ENCODE results near the gene PIGW. TPM values are rescaled to one million over a fixed set of nuclear protein-coding genes. Genes with fewer than 3 reads are reported as not detected.

PIGW gene
- total RNA-seq, 1 experiment from 2014 or later: 8.0 TPM

GRCh38 chr17:36525113-36525512, 9.7 kb upstream of the PIGW start:
- no peaks in the 10 kb centered on the region for H3K79me2 ChIP-seq (ENCODE audit: low read depth)
- intact Hi-C loops (cut with micrococcal nuclease; ENCODE audit: unreplicated experiment): no loop called here
- H3K4me3 ChIP-seq: no peak overlapping the region
- H3K36me3 ChIP-seq (ENCODE audit: low read depth): peaks cover 20% of the 10 kb centered on the region
- H2AFZ ChIP-seq: no peak overlapping the region
- H3K4me1 ChIP-seq (replicated peaks; ENCODE audit: insufficient read depth): no peaks in the 10 kb centered on the region
- peaks cover 15% of the 10 kb centered on the region; the same call in 1 of the 2 replicates for H3F3A ChIP-seq (ENCODE audit: insufficient read depth, low read depth)
- no peaks in the 10 kb centered on the region for H3K9me3 ChIP-seq (ENCODE audit: insufficient read depth, low read depth)
- DNase-seq: no peak
- BruUV-seq (replicated peaks): no TSS peak
- H3K27me3 ChIP-seq (ENCODE audit: insufficient read depth, low read depth): no peaks in the 10 kb centered on the region
- no peaks in the 10 kb centered on the region for H4K20me1 ChIP-seq (ENCODE audit: insufficient read depth)
- H3K27ac ChIP-seq: no peak overlapping the region
- H3K4me2 ChIP-seq: no peak overlapping the region
- TF ChIP-seq EZH2 (IDR thresholded peaks at IDR 0.05; ENCODE audit: low read depth) (no peak), CTCF (conservative IDR thresholded peaks at IDR 0.05) (no peak)
- H3K9me2 ChIP-seq (ENCODE audit: insufficient read depth): no peaks in the 10 kb centered on the region
- ChIA-PET CTCF (no interaction called here), POLR2A (ENCODE audit: unreplicated experiment) (no interaction called here)

- no peaks in the 10 kb centered on the region for H4K20me1 ChIP-seq (ENCODE audit: insufficient read depth)
- no peaks in the 10 kb centered on the region for H3K4me1 ChIP-seq (replicated peaks; ENCODE audit: insufficient read depth)
- CTCF ChIA-PET: no interaction called here
- H3K4me2 ChIP-seq: no peak overlapping the region
- H3K27ac ChIP-seq: no peak overlapping the region
- no peak for DNase-seq
- no peaks in the 10 kb centered on the region for H3K27me3 ChIP-seq (ENCODE audit: insufficient read depth, low read depth)
- H3K4me3 ChIP-seq: no peak overlapping the region
- H2AFZ ChIP-seq: no peak overlapping the region
- POLR2A ChIA-PET (ENCODE audit: unreplicated experiment): no interaction called here
- no peaks in the 10 kb centered on the region for H3K9me3 ChIP-seq (ENCODE audit: insufficient read depth, low read depth)
- TF ChIP-seq CTCF (conservative IDR thresholded peaks at IDR 0.05) (no peak), EZH2 (IDR thresholded peaks at IDR 0.05; ENCODE audit: low read depth) (no peak)
- BruUV-seq (replicated peaks): no TSS peak
- no peaks in the 10 kb centered on the region for H3K79me2 ChIP-seq (ENCODE audit: low read depth)
- peaks cover 15% of the 10 kb centered on the region; the same call in 1 of the 2 replicates for H3F3A ChIP-seq (ENCODE audit: insufficient read depth, low read depth)
- intact Hi-C loops (cut with micrococcal nuclease; ENCODE audit: unreplicated experiment): no loop called here
- no peaks in the 10 kb centered on the region for H3K9me2 ChIP-seq (ENCODE audit: insufficient read depth)
- H3K36me3 ChIP-seq (ENCODE audit: low read depth): peaks cover 13% of the 10 kb centered on the region
These were observed 8.9 kb upstream of the PIGW start for GRCh38 chr17:36525888-36526287.

GRCh38 chr17:36527621-36528250, 7.1 kb upstream of the PIGW start:
- no peak overlapping the region for H2AFZ ChIP-seq
- H3F3A ChIP-seq (ENCODE audit: insufficient read depth, low read depth): peaks cover 15% of the 10 kb centered on the region; the same call in 1 of the 2 replicates
- ChIA-PET POLR2A (ENCODE audit: unreplicated experiment) (no interaction called here), CTCF (interaction anchor here (0.6 kb wide), 1 partner anchor 1042 kb away, joined by 10 read pairs; no protein-coding TSS in a partner anchor)
- H3K79me2 ChIP-seq (ENCODE audit: low read depth): peaks cover 9% of the 10 kb centered on the region
- no peaks in the 10 kb centered on the region for H3K9me2 ChIP-seq (ENCODE audit: insufficient read depth)
- no peaks in the 10 kb centered on the region for H3K9me3 ChIP-seq (ENCODE audit: insufficient read depth, low read depth)
- H4K20me1 ChIP-seq (ENCODE audit: insufficient read depth): no peaks in the 10 kb centered on the region
- no peak for DNase-seq
- TF ChIP-seq EZH2 (IDR thresholded peaks at IDR 0.05; ENCODE audit: low read depth) (no peak), CTCF (conservative IDR thresholded peaks at IDR 0.05) (no peak)
- no peaks in the 10 kb centered on the region for H3K4me1 ChIP-seq (replicated peaks; ENCODE audit: insufficient read depth)
- no peak overlapping the region for H3K27ac ChIP-seq
- peaks cover 11% of the 10 kb centered on the region for H3K36me3 ChIP-seq (ENCODE audit: low read depth)
- no peak overlapping the region for H3K4me3 ChIP-seq
- no TSS peak for BruUV-seq (replicated peaks)
- intact Hi-C loops (cut with micrococcal nuclease; ENCODE audit: unreplicated experiment): no loop called here
- H3K27me3 ChIP-seq (ENCODE audit: insufficient read depth, low read depth): no peaks in the 10 kb centered on the region
- H3K4me2 ChIP-seq: no peak overlapping the region
